Activated naive CD8-positive, alpha-beta T cell treated with anti-CD3 and anti-CD28 coated beads for 36 hours (primary cell): ENCODE results near the gene STMN3. TPM values are rescaled to one million over a fixed set of nuclear protein-coding genes. Genes with fewer than 3 reads are reported as not detected.
A peak's percentile ranks its signal among the peaks of the same experiment; 100 is the strongest.

Experiments
- DNase-seq: peaks from one replicate; pipeline ENCODE4 v3.0.0; 2021
- H3K27ac Mint-ChIP-seq: one replicate; pipeline ENCODE4 v1.8.0; 2022; ENCODE audit warnings: mild to moderate bottlenecking, moderate library complexity, mixed read lengths
- H3K27me3 Mint-ChIP-seq: one replicate; pipeline ENCODE4 v1.8.0; 2022; ENCODE audit warnings: mild to moderate bottlenecking, mixed read lengths
- H3K36me3 Mint-ChIP-seq: one replicate; pipeline ENCODE4 v1.8.0; 2021; ENCODE audit warnings: mild to moderate bottlenecking, mixed read lengths
- H3K4me1 Mint-ChIP-seq: one replicate; pipeline ENCODE4 v1.8.0; 2021; ENCODE audit warnings: mixed read lengths
- H3K4me3 Mint-ChIP-seq: one replicate; pipeline ENCODE4 v1.8.0; 2022; ENCODE audit warnings: mild to moderate bottlenecking, moderate library complexity, mixed read lengths
- H3K9me3 Mint-ChIP-seq: one replicate; pipeline ENCODE4 v1.8.0; 2022; ENCODE audit warnings: mixed read lengths
- total RNA-seq, 2 experiments: library from RNA; stranded (reverse); gene quantifications; one replicate each; pipeline ENCODE4 v1.2.3, GENCODE V29; 2021

The STMN3 gene
- 10 to 100 TPM; 10.2 to 11.7 TPM for total RNA-seq

DNA sequence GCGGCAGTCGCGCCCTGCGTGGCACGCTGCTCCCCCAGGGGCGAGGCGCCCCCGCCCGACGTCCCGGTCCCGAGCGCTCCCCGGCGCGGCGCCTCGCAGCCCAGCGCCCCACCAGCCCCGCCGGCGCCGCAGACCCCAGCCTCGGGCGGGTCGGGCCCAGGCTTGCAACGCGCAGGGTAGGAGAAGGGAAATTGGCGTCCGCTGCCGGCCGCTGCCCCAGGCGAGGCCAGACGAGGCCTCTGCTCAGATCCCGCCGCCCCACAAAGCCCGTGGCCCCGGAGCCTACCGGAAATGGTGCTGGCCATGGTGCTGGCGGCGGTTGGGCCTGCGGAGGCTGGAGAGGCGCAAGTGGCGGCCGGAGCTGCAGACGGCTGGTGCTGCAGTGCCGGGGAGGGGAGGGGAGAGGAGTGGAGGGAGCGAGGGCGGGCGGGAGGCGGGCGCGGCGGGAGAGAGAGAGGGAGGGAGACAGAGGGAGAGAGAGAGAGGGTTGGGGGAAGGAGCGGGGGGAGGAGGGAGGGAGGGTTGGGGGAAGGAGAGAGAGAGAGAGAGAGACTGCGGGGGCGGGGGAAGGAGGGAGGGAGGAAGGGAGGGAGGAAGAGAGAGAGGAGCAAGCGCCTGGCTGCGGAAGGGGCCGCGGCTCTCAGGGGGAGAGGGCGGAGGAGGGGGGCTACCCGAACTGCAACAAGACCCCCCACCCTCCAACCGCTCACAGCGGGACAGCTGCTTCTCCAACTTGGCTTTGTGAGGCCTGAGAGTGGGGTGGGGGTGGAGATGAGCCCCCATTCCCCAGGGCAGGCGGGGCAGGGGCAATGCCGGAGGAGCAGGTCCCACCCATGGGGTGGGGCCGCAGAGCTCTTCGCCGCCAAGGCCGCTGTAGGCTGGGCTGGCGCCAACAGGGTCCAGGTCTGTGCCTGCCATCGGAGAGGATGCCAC is at the start of gene STMN3:
Gene STMN3 (minus strand): TSS at position 384 of the 933 bp plus-strand sequence. CDS start 79 bp downstream, at position 305.
- Mint-ChIP-seq H3K4me3 (peak within 1 kb of the TSS; percentile 81), H3K27me3 (no peaks in the 10 kb centered on the region), H3K4me1 (peaks cover 30% of the 10 kb centered on the region), H3K27ac (peak within 1 kb of the TSS; percentile 80), H3K36me3 (no peaks in the 10 kb centered on the region), H3K9me3 (no peaks in the 10 kb centered on the region)
- peak; percentile 78 for DNase-seq

DNA sequence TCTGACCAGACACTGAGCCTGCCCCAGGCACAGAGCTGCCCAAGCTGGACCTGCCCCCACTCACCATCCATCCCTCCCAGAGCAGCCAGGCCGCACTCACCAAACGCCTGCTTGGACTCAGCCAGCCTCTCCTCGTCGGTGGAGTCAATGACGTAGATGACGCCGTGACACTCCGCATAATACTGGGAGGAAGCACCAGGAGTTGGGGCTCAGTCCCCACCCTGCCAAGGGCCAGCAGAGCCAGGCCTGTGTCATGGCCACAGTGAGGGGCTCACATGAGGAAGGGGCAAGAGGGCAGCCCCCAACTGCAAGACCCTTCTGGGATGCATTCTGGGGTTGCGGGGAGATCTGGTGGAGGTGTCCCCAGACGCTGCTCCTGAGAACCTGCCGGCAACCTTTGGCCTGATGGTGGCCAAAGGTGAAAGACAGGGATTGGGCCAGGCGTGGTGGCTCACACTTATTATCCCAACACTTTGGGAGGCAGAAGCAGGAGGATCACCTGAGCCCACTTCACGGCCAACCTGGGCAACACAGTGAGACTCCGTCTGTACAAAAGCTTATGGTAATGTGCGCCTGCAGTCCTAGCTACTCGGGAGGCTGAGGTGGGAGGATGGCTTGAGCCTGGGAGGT is 48.9 kb upstream of the STMN3 start:
- Mint-ChIP-seq H3K27ac (no peak overlapping the region), H3K4me1 (peaks cover 20% of the 10 kb centered on the region), H3K4me3 (no peak overlapping the region), H3K27me3 (no peaks in the 10 kb centered on the region), H3K36me3 (peaks cover 16% of the 10 kb centered on the region), H3K9me3 (no peaks in the 10 kb centered on the region)
- DNase-seq: no peak

DNA sequence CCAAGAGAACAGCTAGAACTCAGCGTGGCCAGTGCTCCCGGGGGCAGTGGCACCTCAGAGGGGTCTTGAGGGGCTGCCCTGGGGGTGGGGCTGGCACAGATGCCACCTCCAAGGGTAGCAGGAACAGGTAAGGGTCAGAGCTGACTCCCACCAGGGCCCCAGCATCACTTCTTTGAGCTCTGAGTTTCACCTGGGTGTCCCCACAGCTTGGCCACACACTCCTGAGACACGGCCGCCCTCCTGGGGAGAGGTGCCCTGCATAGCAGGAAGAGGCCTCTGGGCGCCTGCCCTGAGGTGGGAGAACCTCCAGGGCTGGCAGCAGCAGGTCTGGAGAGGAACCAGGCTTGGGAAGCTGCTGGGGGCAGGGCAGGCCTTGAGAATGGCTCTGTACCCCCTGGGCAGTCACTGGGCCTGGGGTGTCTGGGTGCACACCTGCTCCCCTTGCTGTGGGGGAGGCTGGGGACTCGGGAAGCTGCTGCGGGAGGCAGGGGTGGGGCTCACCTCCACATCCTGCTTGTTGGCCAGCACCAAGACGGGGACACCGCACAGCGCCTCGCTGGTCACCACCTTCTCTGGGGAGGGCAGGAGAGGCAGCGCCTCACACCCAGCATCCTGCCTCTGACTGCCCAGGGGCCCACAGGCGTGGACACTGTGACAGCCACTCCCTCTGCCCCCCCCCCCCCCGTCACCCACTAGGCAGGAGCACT is 48.3 kb upstream of the STMN3 start:
- Mint-ChIP-seq H3K4me1 (peaks cover 17% of the 10 kb centered on the region), H3K9me3 (no peaks in the 10 kb centered on the region), H3K27me3 (no peaks in the 10 kb centered on the region), H3K27ac (no peak overlapping the region), H3K4me3 (no peak overlapping the region), H3K36me3 (peaks cover 12% of the 10 kb centered on the region)
- DNase-seq: no peak

DNA sequence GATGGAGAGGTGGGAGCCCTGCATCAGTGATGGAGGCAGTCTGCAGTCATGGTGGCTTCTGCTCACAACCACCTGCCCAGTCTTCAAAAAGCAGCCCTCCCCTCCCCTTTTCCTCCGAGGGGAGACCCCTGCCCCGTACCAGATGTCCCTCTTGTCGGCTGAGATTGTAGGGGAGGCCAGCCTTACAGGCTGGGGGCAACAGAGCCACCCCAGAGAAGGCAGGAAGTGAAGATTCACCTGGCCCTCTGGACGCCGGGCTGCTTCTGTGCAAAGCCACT is 47.8 kb upstream of the STMN3 start:
- Mint-ChIP-seq H3K4me1 (peaks cover 16% of the 10 kb centered on the region), H3K4me3 (no peak overlapping the region), H3K9me3 (no peaks in the 10 kb centered on the region), H3K27me3 (no peaks in the 10 kb centered on the region), H3K36me3 (peaks cover 9% of the 10 kb centered on the region), H3K27ac (no peak overlapping the region)
- no peak for DNase-seq

DNA sequence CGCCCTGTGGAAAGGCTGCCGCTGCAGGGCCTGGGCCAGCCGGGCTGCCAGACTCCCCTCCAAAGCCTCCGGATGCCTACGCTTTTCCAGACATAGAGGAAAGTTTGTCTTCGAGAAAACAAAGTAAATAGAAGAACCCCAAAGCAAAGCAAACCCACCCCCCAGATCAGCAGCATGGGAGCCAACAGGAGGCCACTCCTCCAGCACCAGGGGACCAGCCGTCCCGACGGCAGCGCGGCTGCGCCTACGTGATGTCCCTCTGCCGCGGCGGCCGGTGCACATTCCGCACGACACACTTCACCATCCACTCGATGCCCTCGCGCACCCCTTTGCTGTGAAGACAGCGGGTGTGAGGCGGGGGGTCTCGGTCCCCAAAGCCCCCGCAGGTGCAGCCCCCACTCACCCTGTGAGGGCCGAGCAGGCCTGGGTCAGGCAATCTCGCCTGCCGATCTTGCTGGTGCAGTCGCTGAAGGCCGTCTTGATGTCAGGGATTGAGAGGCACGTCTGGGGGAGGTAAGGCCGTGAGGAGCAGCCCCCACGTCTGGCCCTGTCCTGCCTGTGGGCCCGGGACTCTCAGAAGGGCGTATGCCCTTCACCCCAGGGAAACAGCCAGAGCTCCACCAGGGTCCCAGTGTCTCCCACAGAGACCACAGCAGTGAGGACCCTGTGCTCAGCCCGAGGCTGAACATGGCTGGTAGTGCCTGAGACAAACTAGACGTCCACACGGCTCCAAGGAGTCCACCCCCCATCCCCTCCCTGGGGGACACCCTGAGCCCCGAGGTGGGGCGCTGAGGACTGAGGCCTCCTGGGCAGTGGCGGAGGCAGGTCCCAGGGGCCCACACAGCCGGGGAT is 47.2 kb upstream of the STMN3 start:
- no peak for DNase-seq
- H3K9me3 Mint-ChIP-seq: no peaks in the 10 kb centered on the region
- no peaks in the 10 kb centered on the region for H3K27me3 Mint-ChIP-seq
- H3K4me1 Mint-ChIP-seq: peaks cover 11% of the 10 kb centered on the region
- peak overlapping the region; percentile 25 for H3K27ac Mint-ChIP-seq
- H3K4me3 Mint-ChIP-seq: no peak overlapping the region
- peaks cover 4% of the 10 kb centered on the region for H3K36me3 Mint-ChIP-seq

DNA sequence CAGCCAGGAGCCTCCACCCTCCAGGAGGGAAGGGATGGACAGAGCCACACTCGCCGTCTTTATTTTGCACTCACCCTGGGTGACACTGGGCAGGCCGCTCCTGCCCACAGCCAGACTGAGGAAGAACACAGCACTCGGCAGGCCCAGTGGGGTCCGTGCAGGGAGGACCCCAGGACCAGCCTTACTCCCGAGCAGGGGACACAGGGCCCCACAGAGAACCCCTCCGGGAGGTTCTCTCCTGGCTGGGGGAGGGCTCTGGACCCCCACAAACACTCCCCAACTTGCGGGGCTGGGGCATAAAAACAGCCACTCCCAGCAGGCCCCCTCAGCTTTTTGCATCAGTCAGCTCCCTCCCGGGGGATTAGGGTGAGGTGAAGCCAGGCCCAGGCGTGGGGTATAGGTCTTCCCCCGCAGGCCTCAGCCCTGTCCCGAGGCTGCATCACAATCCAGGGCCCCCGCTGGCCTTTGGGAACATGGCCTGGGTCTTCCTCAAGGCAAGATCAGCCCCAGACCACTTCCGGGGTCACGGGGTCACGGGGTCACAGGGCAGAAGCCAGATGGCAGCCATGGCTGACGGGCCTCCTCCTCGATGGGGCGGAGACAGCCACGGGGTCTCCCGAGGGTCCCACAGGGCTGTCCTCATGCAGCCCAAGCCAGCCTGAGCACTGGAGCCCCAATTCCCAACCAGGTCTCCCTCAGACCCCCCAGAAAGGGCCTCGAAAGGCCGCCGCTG is 46.4 kb upstream of the STMN3 start:
- no peak for DNase-seq
- Mint-ChIP-seq H3K36me3 (no peaks in the 10 kb centered on the region), H3K4me3 (no peak overlapping the region), H3K27ac (peak overlapping the region; percentile 63), H3K27me3 (no peaks in the 10 kb centered on the region), H3K4me1 (peaks cover 11% of the 10 kb centered on the region), H3K9me3 (no peaks in the 10 kb centered on the region)

DNA sequence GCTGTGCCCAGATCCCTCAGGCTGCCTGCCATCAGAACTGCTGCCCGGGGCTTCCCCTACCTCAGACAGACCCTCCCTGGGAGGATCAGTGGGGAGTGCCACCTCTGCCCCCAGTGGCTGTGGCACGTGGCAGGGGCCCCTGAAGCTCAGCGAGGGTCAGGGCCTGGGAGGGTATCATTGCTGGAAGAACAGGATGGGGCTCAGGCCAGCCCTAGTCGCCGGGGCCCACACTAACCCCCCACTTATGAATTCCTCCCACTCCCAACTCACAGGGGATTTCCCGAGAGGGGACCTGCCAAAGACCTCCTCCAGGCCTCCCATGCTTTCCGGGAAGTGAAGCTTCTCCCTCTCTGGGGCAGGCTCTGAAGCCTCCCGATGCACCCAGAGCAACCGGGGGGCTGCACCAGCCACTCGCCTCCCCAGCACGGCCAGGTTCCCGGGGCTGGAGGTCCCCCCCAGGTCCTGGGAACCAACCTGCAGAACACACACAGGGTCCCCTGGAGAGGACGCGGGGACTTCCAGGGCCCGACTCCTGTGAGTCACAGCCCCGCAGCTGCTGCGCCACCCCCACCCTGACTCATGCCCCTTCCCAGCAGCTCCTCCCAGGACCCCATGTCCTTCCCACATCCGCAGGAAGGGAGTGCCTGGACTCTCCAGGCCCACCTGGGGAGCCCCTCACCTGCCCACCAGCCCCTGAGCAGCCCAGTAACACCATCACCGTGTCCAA is 45.7 kb upstream of the STMN3 start:
- peak; percentile 57 for DNase-seq
- peak overlapping the region; percentile 63 for H3K27ac Mint-ChIP-seq
- peaks cover 11% of the 10 kb centered on the region for H3K4me1 Mint-ChIP-seq
- no peak overlapping the region for H3K4me3 Mint-ChIP-seq
- H3K27me3 Mint-ChIP-seq: no peaks in the 10 kb centered on the region
- peaks cover 2% of the 10 kb centered on the region for H3K36me3 Mint-ChIP-seq
- H3K9me3 Mint-ChIP-seq: no peaks in the 10 kb centered on the region

DNA sequence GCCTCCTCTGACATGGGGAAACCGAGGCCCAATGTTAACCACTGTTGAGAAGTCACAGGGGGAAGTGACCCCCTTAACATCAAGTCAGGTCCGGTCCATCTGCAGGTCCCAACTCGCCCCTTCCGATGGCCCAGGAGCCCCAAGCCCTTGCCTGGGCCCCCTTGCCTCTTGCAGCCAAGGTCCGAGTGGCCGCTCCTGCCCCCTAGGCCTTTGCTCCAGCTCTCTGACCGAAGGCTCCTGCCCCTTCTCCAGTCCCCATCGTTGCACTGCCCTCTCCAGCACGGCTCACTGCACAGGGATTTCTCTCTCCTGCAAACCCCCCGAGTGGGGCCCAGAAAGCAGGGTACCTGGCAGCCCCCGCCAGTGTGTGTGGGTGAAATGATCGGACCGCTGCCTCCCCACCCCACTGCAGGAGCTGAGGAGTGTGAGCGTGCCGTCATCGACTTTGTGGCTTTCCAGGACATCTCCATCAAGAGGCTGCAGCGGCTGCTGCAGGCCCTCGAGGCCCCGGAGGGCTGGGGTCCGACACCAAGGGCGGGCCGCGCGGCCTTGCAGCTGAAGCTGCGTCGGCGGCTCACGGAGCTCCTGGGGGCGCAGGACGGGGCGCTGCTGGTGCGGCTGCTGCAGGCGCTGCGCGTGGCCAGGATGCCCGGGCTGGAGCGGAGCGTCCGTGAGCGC is 44.8 kb upstream of the STMN3 start:
- DNase-seq: no peak
- H3K27ac Mint-ChIP-seq: no peak overlapping the region
- H3K9me3 Mint-ChIP-seq: no peaks in the 10 kb centered on the region
- H3K27me3 Mint-ChIP-seq: peaks cover 3% of the 10 kb centered on the region
- no peak overlapping the region for H3K4me3 Mint-ChIP-seq
- peaks cover 5% of the 10 kb centered on the region for H3K36me3 Mint-ChIP-seq
- peaks cover 14% of the 10 kb centered on the region for H3K4me1 Mint-ChIP-seq

DNA sequence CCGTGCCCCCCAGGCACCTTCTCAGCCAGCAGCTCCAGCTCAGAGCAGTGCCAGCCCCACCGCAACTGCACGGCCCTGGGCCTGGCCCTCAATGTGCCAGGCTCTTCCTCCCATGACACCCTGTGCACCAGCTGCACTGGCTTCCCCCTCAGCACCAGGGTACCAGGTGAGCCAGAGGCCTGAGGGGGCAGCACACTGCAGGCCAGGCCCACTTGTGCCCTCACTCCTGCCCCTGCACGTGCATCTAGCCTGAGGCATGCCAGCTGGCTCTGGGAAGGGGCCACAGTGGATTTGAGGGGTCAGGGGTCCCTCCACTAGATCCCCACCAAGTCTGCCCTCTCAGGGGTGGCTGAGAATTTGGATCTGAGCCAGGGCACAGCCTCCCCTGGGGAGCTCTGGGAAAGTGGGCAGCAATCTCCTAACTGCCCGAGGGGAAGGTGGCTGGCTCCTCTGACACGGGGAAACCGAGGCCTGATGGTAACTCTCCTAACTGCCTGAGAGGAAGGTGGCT is 44.2 kb upstream of the STMN3 start:
- Mint-ChIP-seq H3K27me3 (peaks cover 3% of the 10 kb centered on the region), H3K27ac (no peak overlapping the region), H3K4me1 (peaks cover 14% of the 10 kb centered on the region), H3K36me3 (peaks cover 8% of the 10 kb centered on the region), H3K9me3 (no peaks in the 10 kb centered on the region), H3K4me3 (no peak overlapping the region)
- DNase-seq: no peak

DNA sequence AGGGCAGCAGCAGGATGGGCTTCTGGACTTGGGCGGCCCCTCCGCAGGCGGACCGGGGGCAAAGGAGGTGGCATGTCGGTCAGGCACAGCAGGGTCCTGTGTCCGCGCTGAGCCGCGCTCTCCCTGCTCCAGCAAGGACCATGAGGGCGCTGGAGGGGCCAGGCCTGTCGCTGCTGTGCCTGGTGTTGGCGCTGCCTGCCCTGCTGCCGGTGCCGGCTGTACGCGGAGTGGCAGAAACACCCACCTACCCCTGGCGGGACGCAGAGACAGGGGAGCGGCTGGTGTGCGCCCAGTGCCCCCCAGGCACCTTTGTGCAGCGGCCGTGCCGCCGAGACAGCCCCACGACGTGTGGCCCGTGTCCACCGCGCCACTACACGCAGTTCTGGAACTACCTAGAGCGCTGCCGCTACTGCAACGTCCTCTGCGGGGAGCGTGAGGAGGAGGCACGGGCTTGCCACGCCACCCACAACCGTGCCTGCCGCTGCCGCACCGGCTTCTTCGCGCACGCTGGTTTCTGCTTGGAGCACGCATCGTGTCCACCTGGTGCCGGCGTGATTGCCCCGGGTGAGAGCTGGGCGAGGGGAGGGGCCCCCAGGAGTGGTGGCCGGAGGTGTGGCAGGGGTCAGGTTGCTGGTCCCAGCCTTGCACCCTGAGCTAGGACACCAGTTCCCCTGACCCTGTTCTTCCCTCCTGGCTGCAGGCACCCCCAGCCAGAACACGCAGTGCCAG is 43.6 kb upstream of the STMN3 start, which contains the start of gene TNFRSF6B:
Gene TNFRSF6B (plus strand): TSS at position 25 of the 729 bp plus-strand sequence. CDS start 116 bp downstream, at position 141.
- no peaks in the 10 kb centered on the region for H3K9me3 Mint-ChIP-seq
- DNase-seq: no peak
- H3K36me3 Mint-ChIP-seq: peaks cover 9% of the 10 kb centered on the region
- H3K4me1 Mint-ChIP-seq: peaks cover 14% of the 10 kb centered on the region
- H3K4me3 Mint-ChIP-seq: no peak within 1 kb of the TSS
- peak within 1 kb of the TSS; percentile 60 for H3K27ac Mint-ChIP-seq
- H3K27me3 Mint-ChIP-seq: peaks cover 3% of the 10 kb centered on the region

DNA sequence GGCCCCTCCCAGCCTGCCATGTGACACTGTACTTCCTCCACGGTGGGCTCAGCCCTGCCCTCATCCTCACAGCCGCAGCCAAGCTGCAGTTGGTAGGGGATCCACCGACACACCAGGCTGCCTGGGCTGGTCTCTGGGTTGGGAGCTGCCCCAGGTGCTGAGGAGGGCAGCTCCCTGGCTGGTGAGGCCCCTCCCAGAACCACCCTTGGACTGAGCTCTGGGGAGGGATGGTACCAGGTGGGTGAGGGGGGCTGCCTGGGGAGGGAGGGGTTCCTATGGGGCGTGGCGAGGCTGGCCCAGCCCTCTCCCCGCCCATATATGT is 43.0 kb upstream of the STMN3 start:
- no peak overlapping the region for H3K4me3 Mint-ChIP-seq

DNA sequence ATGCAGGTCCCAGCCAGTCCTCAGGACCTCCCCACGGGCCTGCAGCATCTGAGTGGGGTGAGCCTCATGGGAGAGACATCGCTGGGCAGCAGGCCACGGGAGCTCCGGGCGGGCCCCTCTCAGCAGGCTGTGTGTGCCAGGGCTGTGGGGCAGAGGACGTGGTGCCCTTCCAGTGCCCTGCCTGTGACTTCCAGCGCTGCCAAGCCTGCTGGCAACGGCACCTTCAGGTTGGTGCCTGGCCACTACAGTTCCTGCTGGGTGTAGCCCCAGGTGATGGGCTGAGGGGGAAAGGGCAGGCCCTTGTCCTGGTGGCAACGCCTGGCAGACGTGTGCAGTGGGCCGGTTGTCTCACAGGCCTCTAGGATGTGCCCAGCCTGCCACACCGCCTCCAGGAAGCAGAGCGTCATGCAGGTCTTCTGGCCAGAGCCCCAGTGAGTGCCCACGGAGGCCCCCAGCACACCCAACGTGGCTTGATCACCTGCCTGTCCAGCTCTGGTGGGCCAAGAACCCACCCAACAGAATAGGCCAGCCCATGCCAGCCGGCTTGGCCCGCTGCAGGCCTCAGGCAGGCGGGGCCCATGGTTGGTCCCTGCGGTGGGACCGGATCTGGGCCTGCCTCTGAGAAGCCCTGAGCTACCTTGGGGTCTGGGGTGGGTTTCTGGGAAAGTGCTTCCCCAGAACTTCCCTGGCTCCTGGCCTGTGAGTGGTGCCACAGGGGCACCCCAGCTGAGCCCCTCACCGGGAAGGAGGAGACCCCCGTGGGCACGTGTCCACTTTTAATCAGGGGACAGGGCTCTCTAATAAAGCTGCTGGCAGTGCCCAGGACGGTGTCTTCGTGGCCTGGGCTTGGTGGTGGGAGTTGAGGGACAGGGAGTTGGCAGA is 42.4 kb upstream of the STMN3 start:
- H3K4me3 Mint-ChIP-seq: no peak overlapping the region
- H3K4me1 Mint-ChIP-seq: peaks cover 13% of the 10 kb centered on the region
- no peak for DNase-seq
- H3K27me3 Mint-ChIP-seq: peaks cover 3% of the 10 kb centered on the region
- peak overlapping the region; percentile 60 for H3K27ac Mint-ChIP-seq
- H3K9me3 Mint-ChIP-seq: no peaks in the 10 kb centered on the region
- peaks cover 9% of the 10 kb centered on the region for H3K36me3 Mint-ChIP-seq

More for the DNA sequence above, 43.0 kb upstream of the STMN3 start:
- no peaks in the 10 kb centered on the region for H3K9me3 Mint-ChIP-seq
- peak overlapping the region; percentile 60 for H3K27ac Mint-ChIP-seq
- DNase-seq: peak; percentile 42
- peaks cover 3% of the 10 kb centered on the region for H3K27me3 Mint-ChIP-seq
- peaks cover 13% of the 10 kb centered on the region for H3K4me1 Mint-ChIP-seq
- H3K36me3 Mint-ChIP-seq: peaks cover 9% of the 10 kb centered on the region
